GM12874 (cell line): Measurements from ENCODE around the gene PHACTR3.

ENCODE experiments used
- TF ChIP-seq, protein P1 (sequence below): IDR thresholded peaks from 2 replicates; pipeline ENCODE4 v1.5.1; 2011; ENCODE audit warnings: low read depth, mild to moderate bottlenecking, control low read depth, low read length, moderate library complexity; ENCODE audit not compliant: insufficient read depth

PHACTR3 gene

DNA sequence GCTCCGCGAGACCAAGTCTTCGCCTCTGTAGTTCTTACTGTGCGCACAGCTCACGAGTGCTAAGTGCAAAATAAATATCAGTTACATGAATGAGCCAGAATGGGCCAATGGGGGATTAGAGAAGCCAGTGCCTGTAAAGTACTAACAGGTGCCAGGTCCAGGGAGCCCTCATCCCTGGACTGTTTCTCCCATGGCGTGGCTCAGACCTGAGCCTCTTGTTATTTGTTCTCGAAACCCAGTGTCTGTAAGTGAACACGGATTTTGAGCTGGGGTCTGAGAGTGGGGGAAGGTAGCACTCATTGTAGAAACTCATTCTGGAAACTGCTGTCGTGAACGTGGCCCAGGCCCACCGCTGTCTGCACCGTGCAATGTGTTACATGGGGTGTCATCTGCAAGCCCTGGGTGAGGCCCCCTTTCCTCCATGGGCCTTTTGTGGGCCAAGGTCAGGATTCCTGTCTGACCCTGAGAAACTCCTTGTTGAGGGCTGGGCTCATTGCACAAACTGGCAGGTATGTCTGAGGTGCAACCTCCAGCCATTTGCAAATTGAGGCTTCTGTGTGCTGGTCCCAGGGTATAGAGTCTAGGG lies 174.4 kb downstream of the PHACTR3 start:
- TF ChIP-seq, protein P1, sequence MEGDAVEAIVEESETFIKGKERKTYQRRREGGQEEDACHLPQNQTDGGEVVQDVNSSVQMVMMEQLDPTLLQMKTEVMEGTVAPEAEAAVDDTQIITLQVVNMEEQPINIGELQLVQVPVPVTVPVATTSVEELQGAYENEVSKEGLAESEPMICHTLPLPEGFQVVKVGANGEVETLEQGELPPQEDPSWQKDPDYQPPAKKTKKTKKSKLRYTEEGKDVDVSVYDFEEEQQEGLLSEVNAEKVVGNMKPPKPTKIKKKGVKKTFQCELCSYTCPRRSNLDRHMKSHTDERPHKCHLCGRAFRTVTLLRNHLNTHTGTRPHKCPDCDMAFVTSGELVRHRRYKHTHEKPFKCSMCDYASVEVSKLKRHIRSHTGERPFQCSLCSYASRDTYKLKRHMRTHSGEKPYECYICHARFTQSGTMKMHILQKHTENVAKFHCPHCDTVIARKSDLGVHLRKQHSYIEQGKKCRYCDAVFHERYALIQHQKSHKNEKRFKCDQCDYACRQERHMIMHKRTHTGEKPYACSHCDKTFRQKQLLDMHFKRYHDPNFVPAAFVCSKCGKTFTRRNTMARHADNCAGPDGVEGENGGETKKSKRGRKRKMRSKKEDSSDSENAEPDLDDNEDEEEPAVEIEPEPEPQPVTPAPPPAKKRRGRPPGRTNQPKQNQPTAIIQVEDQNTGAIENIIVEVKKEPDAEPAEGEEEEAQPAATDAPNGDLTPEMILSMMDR, result no peak

DNA sequence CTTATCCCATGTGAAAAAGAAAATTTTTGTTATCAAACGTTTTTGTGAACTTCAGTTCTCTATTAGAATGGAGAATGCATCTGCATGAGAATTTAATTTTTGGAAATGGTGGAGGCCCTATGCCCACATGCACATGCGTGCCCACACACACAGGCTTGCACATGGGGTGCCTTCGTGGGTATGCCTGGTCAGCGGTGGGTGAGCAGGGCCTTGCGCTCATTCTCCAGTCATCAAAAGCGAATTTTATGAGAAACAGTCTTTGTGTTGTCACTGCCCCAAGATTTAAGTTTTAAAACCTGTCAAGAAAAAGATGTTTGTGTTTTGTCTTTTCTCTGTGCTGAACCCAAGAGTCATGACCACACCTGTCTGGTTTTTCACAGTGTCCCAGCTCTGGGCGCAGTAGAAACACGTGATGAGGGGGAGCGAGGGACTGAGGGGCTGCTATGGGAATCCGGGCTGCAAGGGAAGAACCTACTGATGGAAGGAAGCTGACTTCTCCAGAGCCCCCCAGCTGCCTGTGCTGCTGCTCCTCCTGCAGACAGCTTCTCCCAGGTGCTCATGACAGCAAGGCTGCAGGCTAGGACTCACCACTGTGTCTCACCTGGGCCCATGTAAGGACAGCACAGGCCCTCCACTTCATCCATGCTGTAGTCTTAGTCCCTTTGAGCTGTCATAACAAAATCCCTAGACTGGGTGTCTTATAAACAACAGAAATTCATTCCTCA lies 175.5 kb downstream of the PHACTR3 start:
- TF ChIP-seq, protein P1, result no peak

DNA sequence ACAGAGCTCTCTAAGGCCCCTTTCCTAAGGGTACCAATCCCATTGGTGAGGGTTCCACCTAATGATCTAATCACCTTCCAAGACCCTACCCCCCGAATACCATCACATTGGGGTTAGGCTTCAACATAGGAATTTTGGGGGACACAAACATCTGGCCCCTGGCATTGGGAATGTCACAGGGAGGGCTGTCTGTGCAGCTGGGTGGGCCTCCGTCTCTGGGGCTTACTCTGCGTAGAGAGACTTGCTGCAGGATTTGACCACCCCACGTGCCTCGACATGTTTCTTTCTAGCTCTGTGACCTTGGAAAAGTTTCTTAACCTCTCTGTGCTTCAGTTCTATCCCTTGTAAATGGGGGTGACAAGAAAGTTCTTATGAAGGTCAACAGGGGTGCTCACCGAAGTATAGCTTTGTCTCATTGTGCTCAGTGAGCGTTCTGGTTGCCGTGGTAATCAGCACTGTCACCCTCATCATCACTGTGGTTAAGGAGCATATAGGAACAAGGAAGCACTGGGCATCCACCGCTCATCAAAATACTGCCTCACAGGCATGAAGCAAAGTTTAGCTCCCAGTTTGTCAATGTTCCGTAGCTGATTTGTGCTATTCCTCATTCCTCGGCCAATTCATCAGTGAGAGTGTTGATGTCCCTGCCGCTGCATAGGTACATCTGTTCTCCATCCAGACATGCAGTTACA lies 176.3 kb downstream of the PHACTR3 start:
- TF ChIP-seq, protein P1, result no peak

DNA sequence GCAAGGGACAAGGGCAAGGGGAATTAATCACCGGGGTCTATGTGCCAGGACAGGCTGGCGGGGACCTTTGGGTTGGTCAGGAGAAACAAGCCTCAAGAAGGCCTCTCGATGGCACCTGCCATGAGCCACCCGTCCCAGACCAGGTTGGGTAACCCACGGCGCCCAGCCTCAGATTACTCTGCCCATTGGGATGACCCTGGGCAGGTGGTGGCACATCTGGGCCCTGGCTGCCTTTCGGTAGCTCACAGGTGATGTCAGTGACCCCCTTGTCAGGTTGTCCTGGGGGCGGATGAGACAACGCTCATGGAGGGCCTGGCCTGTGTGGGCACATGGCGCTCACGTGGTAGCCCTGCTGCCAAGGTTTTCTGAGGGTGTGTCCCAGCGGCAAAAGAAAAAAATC lies 176.9 kb downstream of the PHACTR3 start:
- TF ChIP-seq, protein P1, result no peak

DNA sequence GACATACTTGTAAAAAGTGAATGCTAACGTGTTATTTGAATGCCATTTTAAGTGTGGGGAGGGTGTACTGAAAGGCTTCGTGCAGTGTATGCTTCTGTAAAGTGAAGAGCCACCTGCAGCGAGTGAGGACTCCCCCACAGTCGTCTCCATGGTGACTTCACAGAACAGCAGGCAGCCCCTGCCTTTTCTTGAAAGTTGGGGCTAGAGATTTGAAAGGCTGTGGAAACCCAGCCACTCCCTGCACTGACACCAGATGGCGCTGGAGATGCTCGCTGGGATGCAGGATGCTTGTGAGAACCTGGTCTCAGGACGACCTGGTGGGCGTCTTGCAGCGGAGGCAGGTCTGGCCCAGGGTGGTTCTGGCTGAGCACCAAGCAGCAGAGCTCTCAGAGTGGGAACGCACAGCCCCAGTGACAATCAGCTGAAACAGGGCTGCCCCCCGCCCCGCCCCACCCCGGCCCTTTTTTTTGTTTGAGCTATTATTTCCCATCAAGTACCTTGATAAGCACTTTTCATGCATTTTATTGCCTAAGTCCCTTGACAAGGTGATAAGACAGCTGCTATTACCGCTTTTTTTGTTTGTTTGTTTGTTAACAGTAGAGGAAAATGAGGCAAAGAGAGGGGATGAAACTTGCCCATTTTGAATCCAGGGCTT lies 178.8 kb downstream of the PHACTR3 start:
- TF ChIP-seq, protein P1, result peak; percentile 98

DNA sequence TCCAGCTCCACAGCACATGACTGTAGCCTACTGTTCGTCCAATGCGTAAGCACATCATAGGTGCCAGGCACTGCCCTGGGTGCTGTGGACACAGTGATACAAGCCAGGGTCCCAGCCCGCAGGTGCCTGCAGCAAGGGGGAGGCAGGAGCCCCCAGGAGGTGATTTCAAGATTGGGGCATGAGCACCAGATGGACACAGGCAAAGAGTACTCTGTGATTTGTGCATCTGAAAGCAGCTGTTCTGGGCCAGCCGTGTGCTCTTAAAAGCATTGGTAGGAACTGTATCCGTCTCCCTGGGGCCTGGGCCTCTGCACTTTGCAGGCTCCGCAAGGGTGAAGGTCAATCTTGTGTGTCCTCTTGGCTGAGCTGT lies 179.3 kb downstream of the PHACTR3 start:
- TF ChIP-seq, protein P1, result no peak

DNA sequence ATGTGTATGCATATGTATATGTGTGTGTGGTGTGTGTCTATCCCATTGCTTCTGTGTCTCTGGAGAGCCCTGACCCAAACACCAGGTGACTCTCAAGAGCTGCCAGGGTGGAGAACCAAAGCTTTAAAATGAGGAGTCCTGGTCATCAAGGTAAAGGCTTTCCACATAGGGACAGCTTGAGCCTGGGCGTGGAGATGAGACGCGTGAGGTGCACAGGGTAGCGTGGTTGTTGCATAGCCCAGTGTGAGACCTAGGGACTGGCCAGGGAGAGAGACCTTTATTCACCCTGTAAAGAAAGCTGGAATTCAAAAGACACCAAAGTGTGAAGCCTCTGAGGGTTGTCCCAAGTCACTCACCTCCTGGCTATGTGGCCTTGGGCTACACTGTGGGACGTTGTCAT lies 180.0 kb downstream of the PHACTR3 start:
- TF ChIP-seq, protein P1, result no peak
